Urothelium cell line (cell line): ENCODE measurements around the gene CYP2A6.

Source experiments
- DNase-seq: peaks from one replicate; pipeline ENCODE4 v3.0.0; 2011; ENCODE audit warnings: low spot score, mixed read lengths
- FAIRE-seq: peaks from 2 replicates; lab custom pipeline; 2011; peaks lifted over from hg19 to GRCh38; lab: Jason Lieb, UNC

The CYP2A6 gene

GRCh38 chr19:40803857-40804782 lies 46.1 kb downstream of the CYP2A6 start:
- DNase-seq (no peak), FAIRE-seq (no peak)

- FAIRE-seq (no peak), DNase-seq (no peak)
Measured at GRCh38 chr19:40803170-40803856, 46.9 kb downstream of the CYP2A6 start.

GRCh38 chr19:40802300-40803169 lies 47.7 kb downstream of the CYP2A6 start:
- no peak for FAIRE-seq

GRCh38 chr19:40801426-40802299 lies 48.6 kb downstream of the CYP2A6 start:
- DNase-seq (no peak), FAIRE-seq (no peak)

More at GRCh38 chr19:40802300-40803169, 47.7 kb downstream of the CYP2A6 start:
- no peak for DNase-seq

- DNase-seq (no peak), FAIRE-seq (no peak)
Measured at GRCh38 chr19:40800997-40801377, 49.3 kb downstream of the CYP2A6 start.

- DNase-seq = no peak
Measured at GRCh38 chr19:40800339-40800996, 49.8 kb downstream of the CYP2A6 start.

GRCh38 chr19:40799558-40800338 lies 50.5 kb downstream of the CYP2A6 start:
- DNase-seq = peak; percentile 38
- no peak for FAIRE-seq

More at GRCh38 chr19:40800339-40800996, 49.8 kb downstream of the CYP2A6 start:
- no peak for FAIRE-seq

- peak; percentile 93 for FAIRE-seq
- DNase-seq = peak; percentile 97
Measured at GRCh38 chr19:40798683-40799557, 51.3 kb downstream of the CYP2A6 start, which contains the start of gene EGLN2. EGLN2 (plus strand) TSS chr19:40799191; CDS start chr19:40800573, 1,382 bp downstream.

GRCh38 chr19:40797963-40798682 lies 52.1 kb downstream of the CYP2A6 start:
- FAIRE-seq (no peak), DNase-seq (peak; percentile 84)

GRCh38 chr19:40797166-40797962 lies 52.9 kb downstream of the CYP2A6 start:
- DNase-seq (no peak), FAIRE-seq (peak; percentile 17)
